A549 (cell line): ENCODE measurements around the gene MESP2. TPM values are rescaled to one million over a fixed set of nuclear protein-coding genes. Genes with fewer than 3 reads are reported as not detected.

Source experiments
- ATAC-seq, 2 experiments: fragments of 200-7000 bp in 1 of 2; fragments of >200 bp in 1 of 2; cut with Nextera tagmentation in 1 of 2; cut with Tn5 transposase in 1 of 2; 3 replicates each; pipeline versions ENCODE4 v1.8.0 to v1.9.1; 2018 to 2020; ENCODE audit warnings: mild to moderate bottlenecking in 1 of 2, moderate library complexity in 1 of 2
- CTCF ChIA-PET: fragments of 300-600 bp; sonication (Branson Sonifier 250); formaldehyde crosslinking; extraction: SDS; loops from one replicate; lab custom pipeline; 2021; ENCODE audit warnings: antibody characterized with exemption, inconsistent platforms; lab: Yijun Ruan, JAX
- POLR2A ChIA-PET: fragments of 350-600 bp; formaldehyde crosslinking; extraction: SDS; loops from one replicate; lab custom pipeline; 2021; ENCODE audit warnings: antibody characterized with exemption, inconsistent platforms; lab: Yijun Ruan, JAX
- DNase-seq, 2 experiments: peaks; one replicate each; pipeline versions ENCODE4 v3.0.0 to v3.0.0-alpha.2; 2011 to 2016; ENCODE audit warnings: low read depth in 1 of 2, low spot score in 1 of 2
- FAIRE-seq: peaks from 2 replicates; lab custom pipeline; 2011; peaks lifted over from hg19 to GRCh38; lab: Jason Lieb, UNC
- H3K27ac ChIP-seq, 2 experiments: fragments of >200 bp; sonication (Bioruptor Twin); formaldehyde crosslinking; 3 replicates each; pipeline ENCODE4 v1.5.1; 2016 to 2017
- H3K4me1 ChIP-seq: fragments of >200 bp; sonication (Bioruptor Twin); formaldehyde crosslinking; 3 replicates; pipeline ENCODE4 v1.6.1; 2016
- H3K4me2 ChIP-seq: fragments of >200 bp; sonication (Bioruptor Twin); formaldehyde crosslinking; 3 replicates; pipeline ENCODE4 v1.6.1; 2016
- H3K4me3 ChIP-seq: fragments of >200 bp; sonication (Bioruptor Twin); formaldehyde crosslinking; 3 replicates; pipeline ENCODE4 v1.5.1; 2016
- H3K9me3 ChIP-seq: fragments of >200 bp; sonication (Bioruptor Twin); formaldehyde crosslinking; 3 replicates; pipeline ENCODE4 v1.6.1; 2016
- CHD4 ChIP-seq: fragments of 200-600 bp; sonication (generic); IDR thresholded peaks from 2 replicates; pipeline ENCODE4 v1.6.1; 2016; ENCODE audit warnings: antibody characterized with exemption, mild to moderate bottlenecking, borderline replicate concordance
- E2F6 ChIP-seq: IDR thresholded peaks from 2 replicates; pipeline ENCODE4 v1.6.1; 2012; ENCODE audit warnings: low read depth, borderline replicate concordance
- ELK1 ChIP-seq: fragments of 150-350 bp; IDR thresholded peaks from 2 replicates; pipeline ENCODE4 v1.6.1; 2014; ENCODE audit warnings: low read depth, mild to moderate bottlenecking, low read length
- FOSB ChIP-seq: fragments of 250-450 bp; sonication (Bioruptor Pico); IDR thresholded peaks from 2 replicates; pipeline ENCODE4 v1.5.0; 2020; ENCODE audit warnings: mild to moderate bottlenecking, moderate library complexity
- FOSL2 ChIP-seq, 2 experiments: fragments of 450-650 bp in 1 of 2; fragments of >200 bp in 1 of 2; sonication (Bioruptor Twin) in 1 of 2; formaldehyde crosslinking; IDR thresholded peaks; 2 replicates each; pipeline versions ENCODE4 v1.5.0 to v1.6.1; 2016 to 2020; ENCODE audit warnings: mild to moderate bottlenecking in 1 of 2, moderate library complexity in 1 of 2
- HOXB13 ChIP-seq: fragments of 250-450 bp; sonication (Bioruptor Pico); IDR thresholded peaks from 2 replicates; pipeline ENCODE4 v1.5.0; 2020; ENCODE audit warnings: low read depth, mild to moderate bottlenecking, moderate library complexity
- NFE2L2 ChIP-seq: fragments of 150-350 bp; conservative IDR thresholded peaks from 2 replicates; pipeline ENCODE4 v1.6.1; 2014; ENCODE audit warnings: low read length
- PBX3 ChIP-seq: IDR thresholded peaks from 2 replicates; pipeline ENCODE4 v1.6.1; 2012
- POLR2A ChIP-seq: IDR thresholded peaks from 2 replicates; pipeline ENCODE4 v1.6.1; 2012; ENCODE audit warnings: mild to moderate bottlenecking, low read length
- POLR2AphosphoS2 ChIP-seq: conservative IDR thresholded peaks from 2 replicates; pipeline ENCODE4 v1.6.1; 2012; ENCODE audit warnings: low read length, improper control_type of control experiment, inconsistent platforms
- RAD21 ChIP-seq, 2 experiments: fragments of >200 bp in 1 of 2; sonication (Bioruptor Twin) in 1 of 2; formaldehyde crosslinking in 1 of 2; IDR thresholded peaks in 1 of 2; conservative IDR thresholded peaks in 1 of 2; 2 replicates in 1 of 2; 3 replicates in 1 of 2; pipeline ENCODE4 v1.6.1; 2012 to 2018; ENCODE audit warnings: inconsistent platforms in 1 of 2
- RARB ChIP-seq: fragments of 250-450 bp; sonication (Bioruptor Pico); IDR thresholded peaks from 2 replicates; pipeline ENCODE4 v1.8.0; 2021; ENCODE audit warnings: mild to moderate bottlenecking, moderate library complexity
- RCOR1 ChIP-seq: fragments of 150-350 bp; IDR thresholded peaks from 2 replicates; pipeline ENCODE4 v1.6.1; 2014; ENCODE audit warnings: antibody characterized with exemption, low read length, low read depth
- RFX5 ChIP-seq: fragments of 450-650 bp; IDR thresholded peaks from 2 replicates; pipeline ENCODE4 v1.7.1; 2014; ENCODE audit warnings: antibody characterized with exemption, mild to moderate bottlenecking, moderate library complexity
- RNF2 ChIP-seq: fragments of 200-600 bp; sonication (generic); IDR thresholded peaks from 2 replicates; pipeline ENCODE4 v1.6.1; 2016; ENCODE audit warnings: low read depth, mild to moderate bottlenecking, antibody characterized with exemption, moderate library complexity, borderline replicate concordance
- SREBF2 ChIP-seq: fragments of 450-650 bp; IDR thresholded peaks from 2 replicates; pipeline ENCODE4 v1.6.1; 2014; ENCODE audit warnings: mild to moderate bottlenecking, moderate library complexity
- USF2 ChIP-seq: fragments of 450-650 bp; IDR thresholded peaks from 2 replicates; pipeline ENCODE4 v1.6.1; 2014; ENCODE audit warnings: antibody characterized with exemption
- WGBS: methylation state at CpG from one replicate; pipeline ENCODE4 v1.1.6; 2017; ENCODE audit errors: missing lambda C conversion rate; 5-methylcytosine and 5-hydroxymethylcytosine counted together
- polyA plus RNA-seq, 4 experiments: library from polyadenylated mRNA; depleted of rRNA in 3 of 4; stranded (reverse); fragments of >200 nt; fragmentation: RNase III in 1 of 4; extraction: RNeasy Plus Mini Kit Qiagen cat#74134 plus additional on column Dnase treatment in 1 of 4; gene quantifications; 2 replicates in 3 of 4; 3 replicates in 1 of 4; pipeline ENCODE4 v1.2.3, GENCODE V29; 2011 to 2017
- TF ChIP-seq, protein P1 (sequence below): fragments of 200-600 bp; sonication (generic); IDR thresholded peaks from 2 replicates; pipeline ENCODE4 v1.6.1; 2016; ENCODE audit warnings: antibody characterized with exemption, mild to moderate bottlenecking, moderate library complexity
- TF ChIP-seq, protein P2 (sequence below): IDR thresholded peaks from 2 replicates; pipeline ENCODE4 v1.6.1; 2012

The MESP2 gene
- polyA plus RNA-seq, 2 of the 4 experiments (the other 2 are of a cell fraction), result 0.22 to 0.57 TPM

DNA sequence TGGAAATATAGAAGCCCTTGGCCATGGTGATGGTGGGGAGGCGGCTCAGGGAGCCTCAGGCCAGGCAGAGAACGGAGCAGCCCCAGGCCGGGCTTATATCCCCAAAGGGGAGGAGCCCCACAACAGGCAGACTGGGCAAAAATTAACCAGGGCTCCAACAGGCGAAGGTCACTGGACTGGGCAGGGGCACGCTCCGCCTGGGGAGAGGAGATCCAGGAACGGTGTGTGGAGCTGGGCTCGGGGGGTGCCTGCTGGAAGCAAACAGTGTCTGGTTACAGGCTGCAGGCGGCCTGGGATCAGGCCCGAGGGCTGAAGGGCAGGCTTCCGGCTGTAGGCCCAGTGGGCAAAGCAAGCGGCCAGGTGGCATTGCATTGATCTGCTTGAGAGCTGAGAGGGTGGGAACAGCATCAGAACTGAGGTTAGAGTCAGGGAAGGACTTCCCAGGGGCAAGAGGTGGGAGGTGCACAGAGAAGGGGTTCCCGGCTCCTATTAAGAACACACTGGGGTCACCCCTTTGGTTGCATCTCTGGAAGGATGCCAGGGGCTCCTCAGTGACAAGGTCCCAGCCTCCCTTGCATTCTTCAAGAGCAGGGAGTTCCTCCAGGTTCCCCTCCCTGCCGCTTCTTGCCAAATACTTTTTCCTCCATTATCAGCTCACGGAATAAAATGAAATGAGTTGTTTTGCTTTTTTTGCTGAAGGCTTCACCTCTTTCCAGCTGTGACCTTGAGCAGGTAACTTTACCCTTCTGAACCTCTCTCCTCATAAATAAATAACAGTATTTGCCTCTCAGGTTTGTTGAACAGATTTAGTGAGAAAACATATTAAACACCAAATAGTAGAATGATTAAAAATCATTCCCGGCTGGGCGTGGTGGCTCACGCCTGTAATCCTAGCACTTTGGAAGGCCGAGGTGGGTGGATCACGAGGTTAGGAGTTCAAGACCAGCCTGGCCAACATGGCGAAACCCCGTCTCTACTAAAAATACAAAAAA lies 30.7 kb downstream of the MESP2 start:
- 78% methylated on average over 22 of the region's 22 CpGs for WGBS
- ChIA-PET POLR2A (no interaction called here), CTCF (interaction anchor here (0.6 to 3.9 kb wide), 7 partner anchors 9 to 191 kb away, joined by 3 to 19 read pairs (median 4); no protein-coding TSS in a partner anchor)
- FAIRE-seq (no peak), DNase-seq (no peak), ATAC-seq (peak in 1 of 2 experiments; percentile 22; a peak in 3 of 6 replicates)
- Histone ChIP-seq H3K4me3 (no peak overlapping the region), H3K9me3 (no peaks in the 10 kb centered on the region), H3K27ac (peak overlapping the region in 1 of 2 experiments; percentile 55; a peak in 3 of 6 replicates), H3K4me1 (peaks cover 29% of the 10 kb centered on the region), H3K4me2 (no peak overlapping the region)
- TF ChIP-seq, protein P1, sequence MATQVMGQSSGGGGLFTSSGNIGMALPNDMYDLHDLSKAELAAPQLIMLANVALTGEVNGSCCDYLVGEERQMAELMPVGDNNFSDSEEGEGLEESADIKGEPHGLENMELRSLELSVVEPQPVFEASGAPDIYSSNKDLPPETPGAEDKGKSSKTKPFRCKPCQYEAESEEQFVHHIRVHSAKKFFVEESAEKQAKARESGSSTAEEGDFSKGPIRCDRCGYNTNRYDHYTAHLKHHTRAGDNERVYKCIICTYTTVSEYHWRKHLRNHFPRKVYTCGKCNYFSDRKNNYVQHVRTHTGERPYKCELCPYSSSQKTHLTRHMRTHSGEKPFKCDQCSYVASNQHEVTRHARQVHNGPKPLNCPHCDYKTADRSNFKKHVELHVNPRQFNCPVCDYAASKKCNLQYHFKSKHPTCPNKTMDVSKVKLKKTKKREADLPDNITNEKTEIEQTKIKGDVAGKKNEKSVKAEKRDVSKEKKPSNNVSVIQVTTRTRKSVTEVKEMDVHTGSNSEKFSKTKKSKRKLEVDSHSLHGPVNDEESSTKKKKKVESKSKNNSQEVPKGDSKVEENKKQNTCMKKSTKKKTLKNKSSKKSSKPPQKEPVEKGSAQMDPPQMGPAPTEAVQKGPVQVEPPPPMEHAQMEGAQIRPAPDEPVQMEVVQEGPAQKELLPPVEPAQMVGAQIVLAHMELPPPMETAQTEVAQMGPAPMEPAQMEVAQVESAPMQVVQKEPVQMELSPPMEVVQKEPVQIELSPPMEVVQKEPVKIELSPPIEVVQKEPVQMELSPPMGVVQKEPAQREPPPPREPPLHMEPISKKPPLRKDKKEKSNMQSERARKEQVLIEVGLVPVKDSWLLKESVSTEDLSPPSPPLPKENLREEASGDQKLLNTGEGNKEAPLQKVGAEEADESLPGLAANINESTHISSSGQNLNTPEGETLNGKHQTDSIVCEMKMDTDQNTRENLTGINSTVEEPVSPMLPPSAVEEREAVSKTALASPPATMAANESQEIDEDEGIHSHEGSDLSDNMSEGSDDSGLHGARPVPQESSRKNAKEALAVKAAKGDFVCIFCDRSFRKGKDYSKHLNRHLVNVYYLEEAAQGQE, result no peak
- no peak for TF ChIP-seq POLR2A
- no peak for TF ChIP-seq RNF2
- no peak for TF ChIP-seq RFX5
- no peak for TF ChIP-seq PBX3
- no peak for TF ChIP-seq NFE2L2
- no peak for TF ChIP-seq RAD21 (conservative IDR thresholded peaks at IDR 0.05 in 1 of 2, IDR thresholded peaks at IDR 0.05 in 1 of 2)
- no peak for TF ChIP-seq FOSB (CRISPR knock-in tag)
- no peak for TF ChIP-seq E2F6
- TF ChIP-seq FOSL2 (IDR thresholded peaks at IDR 0.05), result no peak
- TF ChIP-seq FOSL2 (CRISPR knock-in tag; IDR thresholded peaks at IDR 0.05), result no peak
- no peak for TF ChIP-seq ELK1
- no peak for TF ChIP-seq SREBF2
- no peak for TF ChIP-seq CHD4
- no peak for TF ChIP-seq USF2
- TF ChIP-seq RCOR1, result no peak
- no peak for TF ChIP-seq RARB (CRISPR knock-in tag)
- TF ChIP-seq POLR2AphosphoS2, result no peak
- TF ChIP-seq, protein P2, sequence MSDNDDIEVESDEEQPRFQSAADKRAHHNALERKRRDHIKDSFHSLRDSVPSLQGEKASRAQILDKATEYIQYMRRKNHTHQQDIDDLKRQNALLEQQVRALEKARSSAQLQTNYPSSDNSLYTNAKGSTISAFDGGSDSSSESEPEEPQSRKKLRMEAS, result no peak
- no peak for TF ChIP-seq HOXB13 (CRISPR knock-in tag)
